Naive thymus-derived CD4-positive, alpha-beta T cell (primary cell): ENCODE results near the gene ALDOA. TPM values are rescaled to one million over a fixed set of nuclear protein-coding genes. Genes with fewer than 3 reads are reported as not detected.

ENCODE experiments used
- ATAC-seq: fragments of 150-1000 bp; cut with Tn5 transposase; 2 replicates; pipeline ENCODE4 v1.10.0; 2021; ENCODE audit warnings: mild to moderate bottlenecking, moderate library complexity
- CTCF ChIA-PET: fragments of 350-600 bp; sonication (Branson Sonifier 250); formaldehyde crosslinking; loops from one replicate; lab custom pipeline; 2021; ENCODE audit warnings: antibody characterized with exemption; lab: Charles Lee
- POLR2A ChIA-PET: fragments of 350-600 bp; sonication (Branson Sonifier 250); formaldehyde crosslinking; loops from one replicate; lab custom pipeline; 2021; ENCODE audit warnings: antibody characterized with exemption, inconsistent platforms; lab: Charles Lee
- DNase-seq, 9 donors: peaks; one replicate each; pipeline versions ENCODE4 v3.0.0 to v3.0.0-alpha.2; 2020 to 2022; ENCODE audit warnings: mixed read lengths in 1 of 9
- H3K27ac ChIP-seq: one replicate; pipeline ENCODE4 v1.7.0; 2013; ENCODE audit warnings: mild to moderate bottlenecking, low read depth, low read length, moderate library complexity
- H3K27me3 ChIP-seq, 2 donors: one replicate each; pipeline ENCODE4 v1.7.0; 2013; ENCODE audit warnings: low read length in 2 of 2, mild to moderate bottlenecking in 2 of 2, moderate library complexity in 2 of 2; ENCODE audit not compliant: control insufficient read depth in 2 of 2, insufficient read depth in 2 of 2
- H3K36me3 ChIP-seq, 3 experiments: 1 replicate in 2 of 3; 2 replicates in 1 of 3; pipeline ENCODE4 v1.7.0; 2013; ENCODE audit warnings: low read length in 3 of 3, mild to moderate bottlenecking in 3 of 3, moderate library complexity in 1 of 3; ENCODE audit not compliant: insufficient read depth in 3 of 3, control insufficient read depth in 2 of 3
- H3K4me1 ChIP-seq, 2 donors: one replicate each; pipeline ENCODE4 v1.7.0; 2013; ENCODE audit warnings: low read length in 2 of 2, mild to moderate bottlenecking in 2 of 2, moderate library complexity in 1 of 2; ENCODE audit not compliant: control insufficient read depth in 2 of 2, insufficient read depth in 2 of 2
- H3K4me3 ChIP-seq: 2 replicates; pipeline ENCODE4 v1.7.0; 2013; ENCODE audit warnings: mild to moderate bottlenecking, low read length
- H3K9me3 ChIP-seq, 3 experiments: 1 replicate in 2 of 3; 2 replicates in 1 of 3; pipeline ENCODE4 v1.7.0; 2013; ENCODE audit warnings: low read length in 3 of 3; ENCODE audit not compliant: control insufficient read depth in 2 of 3
- H3K27ac Mint-ChIP-seq, 9 donors: one replicate each; pipeline ENCODE4 v1.8.0; 2020 to 2022; ENCODE audit warnings: mixed read lengths in 9 of 9, mild to moderate bottlenecking in 8 of 9, moderate library complexity in 5 of 9, inconsistent platforms in 2 of 9
- H3K27me3 Mint-ChIP-seq, 5 donors: one replicate each; pipeline ENCODE4 v1.8.0; 2021 to 2022; ENCODE audit warnings: mixed read lengths in 5 of 5, mild to moderate bottlenecking in 1 of 5
- H3K36me3 Mint-ChIP-seq, 5 donors: one replicate each; pipeline ENCODE4 v1.8.0; 2020 to 2022; ENCODE audit warnings: mixed read lengths in 5 of 5, mild to moderate bottlenecking in 3 of 5, inconsistent platforms in 1 of 5
- H3K4me1 Mint-ChIP-seq, 7 donors: one replicate each; pipeline ENCODE4 v1.8.0; 2020 to 2022; ENCODE audit warnings: mixed read lengths in 7 of 7, mild to moderate bottlenecking in 3 of 7, inconsistent platforms in 1 of 7
- H3K4me3 Mint-ChIP-seq, 10 donors: one replicate each; pipeline ENCODE4 v1.8.0; 2020 to 2022; ENCODE audit warnings: mild to moderate bottlenecking in 10 of 10, mixed read lengths in 10 of 10, moderate library complexity in 6 of 10, inconsistent platforms in 2 of 10
- H3K9me3 Mint-ChIP-seq, 11 donors: one replicate each; pipeline ENCODE4 v1.8.0; 2020 to 2022; ENCODE audit warnings: mixed read lengths in 11 of 11, mild to moderate bottlenecking in 4 of 11, inconsistent platforms in 1 of 11, moderate library complexity in 1 of 11
- intact Hi-C, 2 donors: fragments of 100-400 bp; cut with micrococcal nuclease; formaldehyde crosslinking; loops; one replicate each; pipeline ENCODE4 v1.15.1; 2023
- polyA plus RNA-seq, 2 donors: library from polyadenylated mRNA; unstranded; fragments of 300-500 nt; fragmentation: Illumina TruSeq; gene quantifications; one replicate each; pipeline ENCODE4 v1.2.3, GENCODE V29; 2021
- total RNA-seq, 6 experiments: library from RNA in 5 of 6; stranded (reverse) in 5 of 6; gene quantifications; 1 replicate in 5 of 6; 2 replicates in 1 of 6; pipeline ENCODE4 v1.2.3 and lab custom pipeline; 2021 to 2026

The ALDOA gene
- total and polyA plus RNA-seq, 7 experiments from 2014 or later: 356 to 1,619 (median 627) TPM

GRCh38 chr16:30084096-30084815 is 18.7 kb downstream of the ALDOA start:
- Histone ChIP-seq H3K27me3 (no peaks in the 10 kb centered on the region), H3K27ac (no peak overlapping the region), H3K4me1 (no peaks in the 10 kb centered on the region), H3K9me3 (no peaks in the 10 kb centered on the region), H3K36me3 (peaks cover 7 to 62% (median 27%) of the 10 kb centered on the region in 3 experiments), H3K4me3 (no peak overlapping the region)
- H3K27me3 Mint-ChIP-seq: no peaks in the 10 kb centered on the region
- POLR2A ChIA-PET: interaction anchor here (0.6 to 1.6 kb wide), 4 partner anchors 8 to 18 kb away, joined by 4 to 7 read pairs (median 4); partner anchors contain the start of gene PPP4C
- CTCF ChIA-PET: no interaction called here
- DNase-seq: no peak
- peaks cover 0 to 33% (median 18%) of the 10 kb centered on the region in 5 donors for H3K36me3 Mint-ChIP-seq
- H3K27ac Mint-ChIP-seq: peak overlapping the region in 3 of 9 donors; percentile 2 to 65 (median 7)
- H3K4me1 Mint-ChIP-seq: peaks cover 9 to 32% (median 17%) of the 10 kb centered on the region in 7 donors
- H3K9me3 Mint-ChIP-seq: no peaks in the 10 kb centered on the region
- no peak for ATAC-seq
- intact Hi-C loops: no loop called here
- no peak overlapping the region for H3K4me3 Mint-ChIP-seq

DNA sequence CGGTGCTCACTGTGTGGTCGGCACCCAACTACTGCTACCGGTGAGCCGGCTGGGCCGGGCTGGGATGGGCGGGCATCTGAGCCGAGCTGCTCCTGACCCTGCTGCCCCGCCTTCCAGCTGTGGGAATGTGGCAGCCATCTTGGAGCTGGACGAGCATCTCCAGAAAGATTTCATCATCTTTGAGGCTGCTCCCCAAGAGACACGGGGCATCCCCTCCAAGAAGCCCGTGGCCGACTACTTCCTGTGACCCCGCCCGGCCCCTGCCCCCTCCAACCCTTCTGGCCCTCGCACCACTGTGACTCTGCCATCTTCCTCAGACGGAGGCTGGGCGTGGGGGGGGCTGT is 19.2 kb downstream of the ALDOA start:
- CTCF ChIA-PET: no interaction called here
- H3K36me3 Mint-ChIP-seq: peaks cover 0 to 28% (median 16%) of the 10 kb centered on the region in 5 donors
- intact Hi-C loops: no loop called here
- POLR2A ChIA-PET: interaction anchor here (1.4 to 1.5 kb wide), 2 partner anchors 8 to 19 kb away, joined by 5 to 7 read pairs; partner anchors contain the start of gene PPP4C
- Histone ChIP-seq H3K27me3 (no peaks in the 10 kb centered on the region), H3K27ac (no peak overlapping the region), H3K9me3 (no peaks in the 10 kb centered on the region), H3K4me3 (no peak overlapping the region), H3K36me3 (peaks cover 7 to 56% (median 27%) of the 10 kb centered on the region in 3 experiments), H3K4me1 (peaks cover 0 to 2% of the 10 kb centered on the region in 2 donors)
- H3K4me3 Mint-ChIP-seq: no peak overlapping the region
- H3K4me1 Mint-ChIP-seq: peaks cover 10 to 32% (median 14%) of the 10 kb centered on the region in 7 donors
- DNase-seq (no peak), ATAC-seq (no peak)
- no peak overlapping the region for H3K27ac Mint-ChIP-seq
- no peaks in the 10 kb centered on the region for H3K27me3 Mint-ChIP-seq
- H3K9me3 Mint-ChIP-seq: no peaks in the 10 kb centered on the region

- ChIA-PET CTCF (no interaction called here), POLR2A (interaction anchor here (1.4 to 1.5 kb wide), 2 partner anchors 9 to 19 kb away, joined by 5 to 7 read pairs; partner anchors contain the start of gene PPP4C)
- no peak for DNase-seq
- Mint-ChIP-seq H3K4me3 (no peak overlapping the region), H3K27me3 (no peaks in the 10 kb centered on the region), H3K9me3 (no peaks in the 10 kb centered on the region), H3K27ac (no peak overlapping the region), H3K36me3 (peaks cover 0 to 27% (median 14%) of the 10 kb centered on the region in 5 donors), H3K4me1 (peaks cover 13 to 32% (median 19%) of the 10 kb centered on the region in 7 donors)
- peaks cover 7 to 53% (median 27%) of the 10 kb centered on the region in 3 experiments for H3K36me3 ChIP-seq
- intact Hi-C loops: no loop called here
- no peaks in the 10 kb centered on the region for H3K9me3 ChIP-seq
- H3K4me1 ChIP-seq: peaks cover 0 to 6% of the 10 kb centered on the region in 2 donors
- no peak overlapping the region for H3K27ac ChIP-seq
- no peak overlapping the region for H3K4me3 ChIP-seq
- no peaks in the 10 kb centered on the region for H3K27me3 ChIP-seq
- no peak for ATAC-seq
Measured at GRCh38 chr16:30085247-30085646, 19.7 kb downstream of the ALDOA start.

DNA sequence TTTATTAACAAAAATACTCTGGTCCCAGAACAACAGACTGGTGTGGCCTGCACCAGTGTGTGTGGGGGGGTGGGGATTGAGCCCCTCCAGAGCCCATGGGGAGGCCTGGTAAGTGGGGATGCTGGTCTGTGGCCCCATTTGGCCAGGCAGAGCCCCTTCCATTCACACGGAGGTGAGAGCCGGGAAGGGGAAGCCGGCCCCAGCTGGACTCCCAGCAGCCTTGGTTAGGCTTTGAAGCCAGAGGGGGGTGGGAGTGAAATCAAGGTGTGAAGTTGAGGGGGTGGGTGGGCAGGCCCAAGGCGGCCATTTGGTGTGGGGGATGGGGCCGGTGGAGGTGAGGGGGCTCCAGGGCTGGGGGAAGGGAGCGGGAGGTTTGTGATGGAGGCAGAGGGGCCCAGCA is 20.3 kb downstream of the ALDOA start:
- POLR2A ChIA-PET: interaction anchor here (1.5 kb wide), 1 partner anchor 9 kb away, joined by 7 read pairs; the partner anchor contains the start of gene PPP4C
- Histone ChIP-seq H3K9me3 (no peaks in the 10 kb centered on the region), H3K36me3 (peaks cover 7 to 47% (median 22%) of the 10 kb centered on the region in 3 experiments), H3K27me3 (no peaks in the 10 kb centered on the region), H3K4me3 (no peak overlapping the region), H3K27ac (no peak overlapping the region), H3K4me1 (peaks cover 0 to 12% of the 10 kb centered on the region in 2 donors)
- ATAC-seq (no peak), DNase-seq (no peak)
- intact Hi-C loops: no loop called here
- Mint-ChIP-seq H3K9me3 (no peaks in the 10 kb centered on the region), H3K27me3 (no peaks in the 10 kb centered on the region), H3K4me1 (peaks cover 17 to 32% (median 23%) of the 10 kb centered on the region in 7 donors), H3K36me3 (peaks cover 0 to 27% (median 14%) of the 10 kb centered on the region in 5 donors), H3K27ac (no peak overlapping the region), H3K4me3 (no peak overlapping the region)
- CTCF ChIA-PET: no interaction called here

DNA sequence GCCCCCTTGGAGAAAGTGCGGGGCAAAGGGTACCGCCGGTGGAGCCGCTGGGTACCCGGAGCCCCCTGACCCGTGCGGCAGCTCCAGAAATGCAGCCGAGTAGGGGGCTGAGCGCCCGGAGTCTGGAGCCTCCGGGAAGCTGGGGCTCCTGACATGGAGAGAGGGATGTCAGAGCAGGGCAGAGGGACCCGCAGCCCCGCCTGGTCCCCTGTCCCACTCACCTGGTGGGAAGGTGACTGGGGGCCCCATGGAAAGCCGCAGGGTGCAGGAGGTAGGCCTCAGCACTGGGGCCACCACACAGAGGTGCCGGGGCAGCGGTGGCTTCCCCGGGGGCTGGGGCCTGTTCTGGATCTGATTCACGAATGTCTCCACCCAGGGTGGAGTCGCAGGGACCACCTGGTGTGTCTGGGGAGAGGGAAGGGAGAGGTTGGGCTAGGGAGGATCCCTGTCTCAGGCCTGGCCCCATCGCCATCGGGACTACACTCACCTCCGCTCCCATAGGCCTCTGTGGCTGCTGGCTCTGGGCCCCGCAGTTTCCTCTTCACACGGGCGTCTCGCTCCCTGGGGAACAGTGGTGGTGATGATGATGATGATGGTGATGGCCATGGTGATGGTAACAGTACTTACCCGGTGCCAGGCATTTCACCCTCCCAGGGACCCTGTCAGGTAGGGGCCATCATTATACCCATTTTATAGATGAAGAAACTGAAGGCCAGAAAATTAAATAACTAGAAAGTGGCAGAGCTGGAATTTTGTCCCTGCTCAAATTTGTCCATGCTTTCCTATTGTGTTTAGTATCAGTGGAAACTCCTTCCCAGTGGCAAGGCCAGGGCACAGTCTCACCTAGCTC is 21.0 kb downstream of the ALDOA start:
- Mint-ChIP-seq H3K36me3 (peaks cover 0 to 23% (median 14%) of the 10 kb centered on the region in 5 donors), H3K4me3 (no peak overlapping the region), H3K4me1 (peaks cover 18 to 32% (median 23%) of the 10 kb centered on the region in 7 donors), H3K9me3 (no peaks in the 10 kb centered on the region), H3K27ac (peak overlapping the region in 4 of 9 donors; percentile 13 to 69 (median 46)), H3K27me3 (no peaks in the 10 kb centered on the region)
- H3K36me3 ChIP-seq: peaks cover 7 to 41% (median 17%) of the 10 kb centered on the region in 3 experiments
- H3K27me3 ChIP-seq: no peaks in the 10 kb centered on the region
- POLR2A ChIA-PET: interaction anchor here (0.6 to 10.4 kb wide), 2 partner anchors 12 to 484 kb away, joined by 3 to 177 read pairs; partner anchors contain the start of gene PPP4C
- H3K27ac ChIP-seq: no peak overlapping the region
- no peak for DNase-seq
- no peak for ATAC-seq
- H3K4me3 ChIP-seq: no peak overlapping the region
- H3K4me1 ChIP-seq: peaks cover 0 to 19% of the 10 kb centered on the region in 2 donors
- intact Hi-C loops: no loop called here
- no peaks in the 10 kb centered on the region for H3K9me3 ChIP-seq
- CTCF ChIA-PET: interaction anchor here (0.6 kb wide), 1 partner anchor 461 kb away, joined by 5 read pairs; no protein-coding TSS in a partner anchor

- peaks cover 0 to 20% (median 9%) of the 10 kb centered on the region in 5 donors for H3K36me3 Mint-ChIP-seq
- H3K4me3 ChIP-seq: no peak overlapping the region
- peaks cover 0 to 1% (median 0%) of the 10 kb centered on the region in 11 donors for H3K9me3 Mint-ChIP-seq
- H3K27ac ChIP-seq: no peak overlapping the region
- H3K27ac Mint-ChIP-seq: peak overlapping the region in 5 of 9 donors; percentile 13 to 81 (median 75)
- ChIA-PET CTCF (interaction anchor here (0.6 kb wide), 1 partner anchor 460 kb away, joined by 5 read pairs; no protein-coding TSS in a partner anchor), POLR2A (interaction anchor here (0.6 to 10.4 kb wide), 5 partner anchors 13 to 483 kb away, joined by 3 to 177 read pairs (median 3); partner anchors contain the start of gene PPP4C)
- intact Hi-C loops: no loop called here
- H3K4me3 Mint-ChIP-seq: no peak overlapping the region
- H3K9me3 ChIP-seq: no peaks in the 10 kb centered on the region
- H3K4me1 Mint-ChIP-seq: peaks cover 26 to 36% (median 28%) of the 10 kb centered on the region in 7 donors
- ATAC-seq (no peak), DNase-seq (no peak)
- H3K27me3 ChIP-seq: no peaks in the 10 kb centered on the region
- H3K27me3 Mint-ChIP-seq: no peaks in the 10 kb centered on the region
- peaks cover 5 to 34% (median 12%) of the 10 kb centered on the region in 3 experiments for H3K36me3 ChIP-seq
- peaks cover 4 to 24% of the 10 kb centered on the region in 2 donors for H3K4me1 ChIP-seq
Measured at GRCh38 chr16:30087181-30087898, 21.8 kb downstream of the ALDOA start.
